Measurements from ENCODE around the gene FAM110D.

The FAM110D gene

GRCh38 chr1:26158908-26159742 is at the start of gene FAM110D:
Gene FAM110D, plus strand, starts transcription at chr1:26159079. Its CDS starts 2,213 bp downstream, at chr1:26161292.
- DNase-seq = no peak

- no peak for DNase-seq
Observed at GRCh38 chr1:26109229-26110164, 49.4 kb upstream of the FAM110D start.

DNA sequence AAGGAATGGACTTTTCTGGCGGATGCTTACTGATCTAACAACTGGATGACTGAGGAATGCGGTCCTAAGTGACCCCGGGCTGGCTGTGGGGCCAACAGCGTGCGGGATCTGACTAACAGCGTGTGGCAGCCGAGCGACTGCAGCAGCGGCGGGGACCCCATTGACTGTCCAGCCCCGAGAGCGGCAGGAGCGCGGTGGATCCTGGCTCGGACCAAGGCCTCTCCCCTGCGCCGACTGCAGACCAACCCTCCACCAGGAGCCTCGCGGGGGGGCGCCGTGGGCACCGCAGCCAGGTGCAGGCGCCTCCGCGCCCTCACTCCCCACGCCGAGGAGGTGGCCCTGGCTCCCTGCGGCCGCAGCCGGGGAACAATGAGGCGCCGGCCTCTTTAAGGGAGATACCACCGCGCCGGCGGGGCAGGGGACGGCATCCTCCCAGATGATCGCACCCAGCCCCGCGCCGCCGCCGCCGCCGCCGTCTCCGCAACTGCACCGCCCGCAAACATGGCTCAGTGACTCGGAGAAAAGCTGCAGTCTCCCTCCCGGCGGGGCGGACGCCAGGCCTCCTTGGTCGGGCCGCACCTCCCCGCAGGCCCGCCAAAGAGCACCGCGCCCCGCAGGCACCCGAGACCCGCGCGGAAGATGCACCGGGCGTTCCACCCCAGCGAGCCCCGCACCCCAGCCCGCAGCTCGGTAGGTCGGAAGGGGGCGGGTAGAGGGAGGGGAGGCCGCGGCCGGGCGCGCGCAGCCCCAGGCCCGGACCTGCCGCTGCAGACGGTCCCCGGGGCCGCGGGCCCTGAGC is 47.9 kb upstream of the FAM110D start:
- DNase-seq = peak; percentile 80

DNA sequence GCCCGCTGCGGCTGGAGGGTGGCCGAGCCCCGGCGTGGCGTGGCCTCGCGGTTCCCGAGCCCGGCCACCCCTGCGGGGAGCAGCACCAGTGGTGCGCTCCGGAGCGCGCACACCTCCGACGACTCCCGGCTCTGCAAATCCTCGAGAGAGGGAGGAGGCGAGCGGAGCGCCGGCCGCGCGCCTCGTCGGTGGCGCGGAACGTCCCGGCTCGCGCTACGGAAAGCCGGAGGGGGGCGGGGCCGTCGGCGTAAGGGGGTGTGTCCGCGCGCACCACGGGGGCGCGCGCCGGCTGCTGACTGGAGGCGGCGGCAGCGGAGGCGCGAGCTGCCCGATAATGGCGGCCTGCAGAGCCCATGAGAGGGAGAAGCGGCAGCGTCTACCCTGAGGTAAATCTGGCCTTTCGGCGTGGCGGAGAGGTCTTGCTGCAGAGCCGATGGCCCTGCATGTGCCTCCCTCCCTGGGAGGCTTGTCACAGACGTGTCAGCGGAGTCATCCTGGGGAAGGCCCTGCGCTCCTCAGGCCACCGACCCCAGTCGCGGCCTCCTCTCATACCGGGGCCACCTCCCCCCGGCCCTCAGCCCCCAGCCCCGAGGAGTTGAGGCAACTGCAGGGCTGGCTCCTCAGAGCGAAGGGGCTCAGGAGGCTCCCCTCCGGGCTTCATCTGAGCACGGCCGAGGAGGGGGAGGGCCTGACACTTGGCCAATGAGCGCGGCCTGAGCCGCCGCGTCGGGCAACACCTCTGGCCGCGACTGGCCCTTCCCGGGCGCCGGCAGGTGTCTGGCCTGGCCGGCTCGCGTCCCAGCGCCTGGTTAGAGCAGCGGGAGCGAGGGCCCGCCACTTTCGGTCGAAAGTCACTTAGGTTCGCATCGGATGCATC is 47.1 kb upstream of the FAM110D start, which contains the start of gene PDIK1L:
Gene PDIK1L (plus strand): TSS at position 295 of the 877 bp plus-strand sequence. CDS start 2,485 bp downstream, outside the sequence.
- peak; percentile 97 for DNase-seq

GRCh38 chr1:26112407-26112775 is 46.5 kb upstream of the FAM110D start:
- DNase-seq = no peak

GRCh38 chr1:26114165-26114927 is 44.5 kb upstream of the FAM110D start:
- no peak for DNase-seq

- no peak for DNase-seq
Observed at GRCh38 chr1:26119892-26120608, 38.8 kb upstream of the FAM110D start.

- DNase-seq = no peak
Observed at GRCh38 chr1:26121854-26122773, 36.8 kb upstream of the FAM110D start.

GRCh38 chr1:26122988-26123973 is 35.6 kb upstream of the FAM110D start:
- no peak for DNase-seq

DNA sequence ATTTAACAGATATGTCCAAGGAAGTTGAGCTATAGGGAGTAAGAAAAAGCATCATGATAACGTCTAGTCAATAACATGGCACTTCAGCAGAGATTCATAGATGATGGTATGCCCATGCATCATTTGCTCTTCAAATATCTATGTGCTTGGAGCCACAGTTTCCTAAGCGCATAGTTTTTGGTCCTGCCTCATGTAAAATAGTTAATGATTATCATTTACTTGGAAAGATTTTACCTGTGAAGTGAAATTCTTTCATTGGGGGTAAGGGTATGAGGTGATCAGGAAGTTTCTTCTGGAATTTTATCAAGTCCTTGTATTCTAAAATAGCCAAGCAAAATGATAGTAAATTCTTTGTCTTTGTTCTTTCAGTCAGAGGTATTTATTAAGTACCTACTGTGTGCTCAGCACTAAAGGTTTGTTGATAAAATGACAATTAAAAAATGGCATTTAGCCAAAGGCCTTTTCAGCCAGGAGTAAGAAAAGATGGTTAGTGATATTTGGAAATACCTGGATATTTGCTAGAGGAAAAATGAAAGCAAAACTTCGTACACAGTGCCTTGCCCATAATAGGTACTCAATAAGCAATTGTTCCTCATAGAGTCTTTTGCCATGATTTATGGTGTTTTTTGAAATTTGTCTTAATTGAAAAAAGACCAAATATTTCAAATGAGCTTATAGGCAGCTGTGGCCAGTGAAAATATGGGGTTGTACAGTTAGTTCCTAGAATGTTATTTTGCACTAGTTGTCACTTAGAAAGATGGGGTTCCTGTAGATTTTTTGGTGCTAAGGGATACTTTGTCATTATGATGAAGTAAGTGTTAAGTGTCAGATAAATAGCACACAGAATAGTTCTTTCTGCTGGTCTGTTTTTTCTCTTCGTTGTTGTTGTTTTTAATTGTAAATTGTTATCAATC is 34.2 kb upstream of the FAM110D start:
- DNase-seq = no peak

DNA sequence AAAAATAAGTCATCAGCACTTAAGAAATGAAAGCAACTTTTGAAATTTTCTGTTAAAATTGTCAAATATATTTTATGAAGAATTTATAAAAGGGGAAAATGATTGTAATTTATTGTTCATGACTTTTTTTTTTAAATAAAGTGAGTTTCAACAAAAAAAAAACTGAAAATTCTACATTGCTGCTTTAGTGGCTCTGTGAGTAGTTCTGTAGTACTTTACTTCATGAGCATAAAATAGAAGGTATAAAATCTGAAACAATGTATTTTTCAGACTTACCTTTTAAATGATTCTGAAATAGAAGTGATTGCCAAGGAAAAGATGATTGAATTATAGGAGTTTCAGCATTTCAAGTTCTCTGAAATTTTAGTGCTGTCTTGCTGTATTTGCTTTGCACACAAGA is 33.5 kb upstream of the FAM110D start:
- DNase-seq = no peak

DNA sequence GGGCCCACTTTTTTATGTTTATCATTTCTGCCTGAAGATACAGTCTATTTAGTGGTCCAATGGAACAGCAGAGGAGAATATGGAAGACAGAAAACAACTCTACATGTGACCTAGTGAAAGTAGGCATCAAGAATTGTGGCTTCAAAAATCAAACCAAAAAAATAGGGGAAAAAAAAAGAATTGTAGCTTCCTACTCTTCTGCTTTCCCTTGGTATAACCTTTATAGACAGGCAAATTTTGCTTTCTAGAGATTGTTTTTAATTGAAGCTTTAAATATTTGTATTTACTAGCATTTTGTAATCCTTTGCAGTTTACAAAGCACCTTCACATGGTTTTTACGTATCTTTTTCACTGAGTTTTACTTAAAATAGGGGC is 32.9 kb upstream of the FAM110D start:
- DNase-seq = no peak

GRCh38 chr1:26126321-26127084 is 32.4 kb upstream of the FAM110D start:
- no peak for DNase-seq

DNA sequence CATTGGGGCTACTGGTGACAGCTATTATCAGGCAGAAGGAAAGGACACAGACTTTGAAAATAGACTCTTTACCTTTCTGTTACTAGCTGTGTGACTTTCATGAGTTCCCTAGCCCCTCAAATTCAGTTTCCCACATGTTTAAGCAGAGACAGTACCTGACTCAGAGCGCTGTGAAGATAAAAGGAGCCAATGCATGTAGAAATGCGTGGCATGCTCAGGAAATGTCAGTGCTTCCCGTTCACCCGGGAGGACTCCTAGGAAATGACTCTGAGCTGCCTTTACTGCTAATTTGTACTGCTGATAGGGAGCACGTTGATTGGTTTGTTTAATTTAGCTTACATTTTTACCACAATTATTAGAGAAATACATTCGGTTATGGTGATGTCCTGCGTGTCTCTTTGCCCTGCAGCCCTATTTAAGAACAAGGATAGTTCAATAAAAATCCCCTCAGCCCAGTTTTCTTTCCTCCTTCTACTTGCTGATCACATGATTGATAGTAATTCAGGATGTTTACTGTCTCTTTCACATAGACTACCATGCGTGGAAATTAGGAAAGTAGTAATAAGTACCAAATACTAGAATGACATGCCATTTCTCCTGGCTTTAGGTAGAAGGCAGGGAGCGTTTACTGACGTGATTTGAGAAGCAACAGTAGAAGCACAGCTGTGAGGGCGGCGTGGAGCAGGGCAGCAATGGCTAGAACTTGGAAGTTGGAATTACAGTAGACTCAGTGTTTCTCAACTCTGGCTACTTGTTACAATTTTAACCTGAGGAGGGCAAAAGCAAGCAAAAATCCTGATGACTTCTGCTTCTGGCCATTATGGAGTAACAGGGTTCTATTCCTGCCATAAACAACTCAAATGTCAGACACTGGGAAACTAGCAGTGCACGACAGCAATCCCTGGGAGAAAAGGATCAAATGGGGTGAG is 31.4 kb upstream of the FAM110D start:
- no peak for DNase-seq

GRCh38 chr1:26129778-26130177 is 29.1 kb upstream of the FAM110D start:
- no peak for DNase-seq

Measured in right forelimb (tissue), 1 donor.